ENCODE measurements around the gene TUBB4B.
A peak's percentile ranks its signal among the peaks of the same experiment; 100 is the strongest.

Gene TUBB4B

DNA sequence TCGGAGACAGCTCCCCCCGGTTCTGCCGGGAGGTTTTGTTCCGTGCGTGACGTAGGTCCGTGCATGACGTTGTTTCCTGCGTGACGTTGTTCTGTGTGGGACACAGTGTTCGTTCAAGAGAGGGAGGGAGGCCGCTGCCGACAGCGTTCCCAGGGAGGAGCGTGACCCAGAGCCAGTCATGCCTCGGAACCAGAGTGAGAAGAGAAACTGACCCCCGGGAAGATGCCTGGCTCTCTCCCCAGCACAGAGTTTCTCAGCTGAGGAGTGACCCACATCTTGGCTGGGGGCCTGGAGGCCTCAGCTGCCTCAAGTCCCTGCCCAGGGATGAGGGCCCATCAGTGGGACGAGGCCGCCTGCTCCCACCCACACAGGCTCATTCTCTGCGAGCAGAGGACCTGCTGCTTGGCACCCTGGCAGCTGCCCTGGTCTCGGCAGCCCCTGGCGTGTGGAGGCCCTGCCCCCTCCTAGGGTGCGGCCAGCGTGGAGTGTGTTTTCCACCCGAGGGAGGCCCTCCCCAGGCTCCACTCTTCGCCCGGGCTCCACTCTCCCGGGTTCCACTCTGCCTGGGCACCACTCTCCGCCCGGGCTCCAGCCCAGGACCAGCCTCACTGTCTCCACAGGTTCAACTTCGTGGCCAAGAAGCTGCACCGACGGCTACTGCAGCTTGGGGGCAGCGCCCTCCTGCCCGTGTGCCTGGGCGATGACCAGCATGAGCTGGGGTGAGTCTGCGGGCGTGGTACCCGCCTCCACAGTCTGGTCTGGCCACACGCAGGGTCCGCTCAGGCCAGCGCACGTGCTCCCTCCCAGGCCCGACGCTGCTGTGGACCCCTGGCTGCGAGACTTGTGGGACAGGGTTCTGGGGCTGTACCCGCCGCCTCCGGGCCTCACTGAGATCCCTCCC lies 27.7 kb upstream of the TUBB4B start:
- DNase-seq = no peak

DNA sequence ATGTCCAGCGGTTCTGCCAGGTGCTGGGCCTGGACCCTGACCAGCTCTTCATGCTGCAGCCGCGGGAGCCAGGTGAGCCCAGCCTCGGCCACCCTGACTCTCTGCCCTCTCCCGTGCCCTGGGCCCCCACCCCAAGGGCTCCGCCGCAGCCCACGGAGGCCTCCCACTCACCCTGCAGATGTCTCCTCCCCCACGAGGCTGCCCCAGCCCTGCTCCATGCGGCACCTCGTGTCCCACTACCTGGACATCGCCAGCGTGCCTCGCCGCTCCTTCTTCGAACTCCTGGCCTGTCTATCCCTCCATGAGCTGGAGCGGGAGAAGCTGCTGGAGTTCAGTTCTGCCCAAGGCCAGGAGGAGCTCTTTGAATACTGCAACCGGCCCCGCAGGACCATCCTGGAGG lies 26.5 kb upstream of the TUBB4B start:
- DNase-seq = no peak

DNA sequence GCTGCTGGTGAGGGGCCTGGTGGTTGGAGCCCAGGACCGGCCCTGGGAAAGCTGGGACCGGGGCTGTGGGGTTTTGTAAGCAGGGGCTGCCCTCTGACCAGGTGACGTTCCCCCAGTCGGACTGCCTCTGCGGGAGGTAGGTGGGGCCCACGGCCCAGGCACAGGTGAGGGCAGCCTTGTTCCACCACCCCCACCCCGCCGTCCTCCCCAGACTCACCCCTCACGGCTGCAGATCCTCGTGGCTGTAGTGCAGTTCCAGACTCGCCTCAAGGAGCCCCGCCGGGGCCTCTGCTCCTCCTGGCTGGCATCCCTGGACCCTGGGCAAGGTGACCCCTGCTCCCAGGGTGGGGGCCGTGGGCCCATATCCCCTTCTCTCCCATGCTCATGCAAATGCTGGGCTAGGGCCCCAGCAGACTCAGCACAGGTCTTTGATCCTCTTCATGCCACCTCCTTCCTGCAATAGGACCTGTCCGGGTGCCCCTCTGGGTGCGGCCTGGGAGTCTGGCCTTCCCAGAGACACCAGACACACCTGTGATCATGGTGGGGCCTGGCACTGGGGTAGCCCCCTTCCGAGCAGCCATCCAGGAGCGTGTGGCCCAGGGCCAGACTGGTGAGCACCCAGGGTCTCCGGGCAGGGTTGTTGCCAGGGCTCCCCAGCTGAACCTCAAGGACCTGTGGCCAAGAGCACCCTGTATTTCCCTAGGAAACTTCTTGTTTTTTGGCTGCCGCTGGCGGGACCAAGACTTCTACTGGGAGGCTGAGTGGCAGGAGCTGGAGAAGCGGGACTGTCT lies 25.7 kb upstream of the TUBB4B start:
- no peak for DNase-seq

DNA sequence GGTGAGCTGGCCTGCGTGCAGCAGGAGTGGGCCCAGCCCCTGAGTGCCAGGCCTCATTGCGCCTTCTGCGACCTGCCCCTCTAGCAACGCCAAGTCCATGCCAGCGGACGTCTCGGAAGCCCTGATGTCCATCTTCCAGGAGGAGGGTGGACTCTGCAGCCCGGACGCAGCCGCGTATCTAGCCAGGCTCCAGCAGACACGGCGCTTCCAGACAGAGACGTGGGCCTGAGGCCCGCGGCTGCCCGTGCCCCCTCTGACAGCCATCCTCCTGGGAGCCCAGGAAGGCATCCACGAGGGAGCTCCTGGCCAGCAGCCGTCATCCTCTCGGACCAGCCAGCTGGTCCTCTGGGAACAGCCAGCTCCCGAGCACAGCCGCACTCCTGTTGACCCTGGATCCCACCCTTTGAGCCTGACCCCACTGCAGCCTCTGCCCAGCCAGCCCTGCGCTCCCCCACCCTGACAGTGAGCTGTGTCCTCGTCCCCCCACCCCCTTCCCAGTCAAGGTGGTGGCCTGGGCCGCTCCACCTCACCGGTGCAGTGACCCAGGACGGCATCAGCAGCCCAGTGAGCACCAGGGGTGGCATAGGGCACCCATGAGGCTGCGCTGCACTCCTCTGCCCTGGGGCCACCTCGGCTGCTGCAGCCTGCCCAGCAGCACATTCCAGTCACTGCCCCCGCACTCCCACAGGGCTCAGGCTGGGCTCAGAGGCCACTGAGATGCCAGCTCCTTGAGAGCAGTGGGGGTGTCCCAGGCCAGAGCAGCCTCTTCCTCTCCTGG lies 24.7 kb upstream of the TUBB4B start:
- DNase-seq = no peak

DNA sequence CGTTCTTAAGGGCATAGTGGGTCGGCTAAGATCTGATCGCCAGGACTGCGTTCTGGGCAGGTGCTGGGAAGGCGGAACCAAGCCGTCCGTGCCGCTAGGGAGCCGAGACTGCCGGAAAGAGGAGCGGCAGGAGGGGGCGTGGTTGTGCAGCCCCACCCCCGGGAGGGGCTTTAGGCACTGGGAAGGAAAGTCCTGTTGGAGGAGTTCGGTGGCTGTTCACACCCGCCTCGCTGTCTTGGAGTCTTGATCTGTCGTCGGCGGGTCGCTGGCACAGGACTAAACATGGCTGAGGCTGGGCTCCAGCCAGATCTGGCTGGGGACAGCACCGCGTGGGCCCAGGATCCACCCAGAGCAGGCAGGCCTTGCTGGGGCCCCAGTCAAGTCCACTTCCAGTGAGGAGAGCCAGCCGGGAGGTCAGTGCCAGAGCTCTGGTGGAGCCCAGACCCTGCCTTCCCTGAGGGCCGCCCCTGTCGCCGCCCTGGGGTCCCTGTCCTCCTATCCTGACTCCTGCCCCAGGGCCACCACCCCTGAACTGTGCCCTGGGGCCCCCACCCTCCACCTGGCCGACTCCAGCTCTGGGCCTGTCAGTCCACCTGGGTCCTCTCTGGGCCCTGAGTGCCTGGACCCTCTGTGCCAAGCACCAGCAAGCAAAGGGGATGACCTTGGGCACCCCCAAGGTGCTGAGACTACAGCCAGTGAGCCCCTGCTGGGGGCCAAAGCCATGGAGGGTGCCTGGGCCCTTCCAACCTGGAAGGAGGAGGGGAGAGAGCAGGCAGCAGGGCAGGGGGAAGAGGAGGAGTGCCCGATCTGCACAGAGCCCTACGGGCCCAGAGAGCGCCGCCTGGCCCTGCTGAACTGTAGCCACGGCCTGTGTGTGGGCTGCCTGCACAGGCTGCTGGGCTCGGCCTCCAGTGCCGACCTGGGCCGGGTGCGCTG lies 23.5 kb upstream of the TUBB4B start:
- DNase-seq = peak; percentile 34

DNA sequence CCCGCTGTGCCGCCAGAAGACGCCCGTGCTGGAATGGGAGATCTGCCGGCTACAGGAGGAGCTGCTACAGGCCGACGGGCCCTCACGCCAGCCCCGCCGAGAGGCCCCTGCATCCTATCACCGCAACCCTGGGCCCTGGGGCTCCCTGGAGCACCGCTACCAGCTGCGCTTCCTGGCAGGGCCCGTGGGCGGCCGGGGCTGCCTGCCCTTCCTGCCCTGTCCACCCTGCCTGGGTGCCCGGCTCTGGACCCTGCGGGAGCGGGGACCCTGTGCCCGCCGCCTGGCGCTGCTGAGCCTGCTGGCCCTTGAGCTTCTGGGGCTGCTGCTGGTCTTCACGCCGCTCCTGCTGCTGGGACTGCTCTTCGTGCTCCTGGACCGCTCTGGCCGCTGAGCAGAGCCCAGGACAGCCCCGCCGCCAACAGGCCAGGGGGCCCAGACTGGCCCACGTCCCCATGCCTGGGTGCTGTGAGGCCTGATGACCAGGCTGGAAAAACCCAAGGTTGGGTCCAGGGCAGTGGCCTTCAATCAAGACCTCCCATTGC lies 22.8 kb upstream of the TUBB4B start:
- no peak for DNase-seq

DNA sequence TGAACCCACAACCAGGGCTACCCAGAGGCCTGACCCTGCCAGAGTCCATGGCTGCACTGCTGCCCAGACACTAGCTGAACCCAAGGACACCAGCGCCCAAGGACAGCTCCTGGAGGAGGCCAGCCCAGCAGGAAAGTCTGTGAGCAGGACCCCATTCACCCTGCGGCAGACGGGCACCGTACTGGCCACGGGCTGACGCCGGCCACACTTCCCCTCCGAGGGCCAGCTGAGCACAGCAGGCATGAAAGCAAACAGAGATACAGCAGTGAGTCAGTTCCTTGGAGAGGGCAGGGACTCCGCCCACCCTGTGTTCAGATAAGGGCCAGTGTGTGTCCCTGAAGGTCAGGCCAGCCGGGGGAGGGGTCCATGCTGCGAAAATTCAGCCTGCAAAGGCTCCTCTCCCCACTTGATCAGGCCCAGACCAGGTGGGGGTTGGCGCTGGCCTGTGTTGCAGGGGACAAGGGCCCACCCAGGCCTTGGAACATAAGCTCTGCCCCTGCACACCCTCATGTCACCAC lies 22.3 kb upstream of the TUBB4B start:
- DNase-seq = peak; percentile 83

DNA sequence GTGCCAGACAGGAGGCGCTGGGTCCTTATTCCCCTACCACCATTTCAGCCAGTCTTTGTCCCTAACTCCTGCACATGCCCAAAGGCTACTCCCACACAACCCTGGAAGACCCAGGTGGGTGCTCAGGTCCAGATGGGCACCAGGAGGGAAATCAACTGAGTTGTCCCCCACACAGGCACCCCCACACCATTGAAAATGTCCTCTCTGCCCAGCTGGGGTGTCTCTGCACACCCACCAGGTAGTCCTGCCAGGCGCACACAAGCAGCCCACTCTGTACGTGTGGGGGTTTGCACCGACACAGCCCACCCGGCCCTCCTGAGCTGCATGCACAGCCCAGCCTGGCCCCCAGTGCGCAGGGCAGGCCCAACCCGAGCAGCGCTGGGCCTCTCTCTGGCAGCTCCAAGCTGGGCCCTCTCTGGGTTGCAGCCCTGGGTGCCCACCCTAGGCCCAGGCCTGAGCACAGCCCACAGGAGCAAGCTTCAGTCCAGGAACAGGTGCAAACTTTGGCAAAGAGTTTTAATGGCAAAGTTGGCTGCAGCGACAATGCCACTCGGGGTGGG lies 21.2 kb upstream of the TUBB4B start:
- DNase-seq = no peak

DNA sequence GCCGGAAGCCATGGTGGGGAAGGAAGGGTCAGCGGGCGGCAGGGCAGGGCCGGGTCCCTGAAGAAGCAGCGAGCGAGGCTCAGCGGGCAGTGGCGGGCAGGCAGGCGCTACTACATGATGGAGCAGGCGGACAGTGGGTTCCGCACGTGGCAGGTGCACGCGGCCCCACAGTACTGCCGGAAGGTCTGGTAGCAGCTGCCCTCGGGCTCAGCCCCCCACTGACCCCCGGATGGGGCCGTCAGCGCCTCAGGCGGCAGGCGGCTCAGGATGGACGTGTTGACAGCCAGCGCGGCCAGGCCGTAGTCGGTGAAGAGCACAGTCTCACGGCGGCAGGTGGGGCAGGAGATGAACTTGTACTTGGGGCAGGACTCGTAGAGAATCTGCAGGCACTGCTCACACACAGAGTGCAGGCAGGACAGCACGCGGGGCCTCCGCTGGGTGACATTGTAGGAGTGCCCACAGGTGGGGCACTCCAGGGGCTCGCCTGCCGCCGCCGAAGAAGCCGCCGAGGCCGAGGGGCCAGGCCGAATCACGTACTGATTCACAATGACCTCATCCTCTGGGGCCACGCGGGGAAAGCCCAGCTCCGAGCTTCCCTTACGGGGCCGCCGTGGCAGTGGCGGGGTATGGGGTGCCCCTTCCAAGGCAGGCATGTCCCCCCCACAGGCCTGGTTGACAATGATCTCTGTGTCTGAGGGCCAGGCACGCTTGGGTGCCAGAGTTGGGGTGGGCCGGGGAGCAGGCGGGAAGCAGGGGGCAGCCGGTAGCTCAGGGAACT lies 20.6 kb upstream of the TUBB4B start:
- no peak for DNase-seq

DNA sequence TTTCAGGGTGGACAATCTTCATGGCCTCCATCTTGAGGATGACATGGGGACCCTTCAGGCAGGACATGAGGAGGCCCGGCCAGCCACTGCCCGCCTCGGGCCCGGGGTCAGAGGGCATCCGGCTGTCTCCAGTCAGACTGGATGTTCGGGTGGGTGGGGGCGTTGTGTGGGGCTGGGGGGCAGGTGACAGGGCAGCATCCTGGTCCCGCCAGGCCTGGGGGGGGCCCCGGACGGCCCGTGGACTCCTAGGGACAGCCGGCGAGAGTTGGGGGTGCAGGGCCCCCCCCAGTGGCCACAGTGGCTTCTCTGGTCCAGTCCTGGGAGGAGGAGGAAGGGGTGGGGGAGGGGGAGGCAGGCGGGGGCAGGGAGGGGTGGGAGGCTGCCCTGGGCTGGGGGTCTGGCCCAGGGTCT lies 20.0 kb upstream of the TUBB4B start:
- no peak for DNase-seq

DNA sequence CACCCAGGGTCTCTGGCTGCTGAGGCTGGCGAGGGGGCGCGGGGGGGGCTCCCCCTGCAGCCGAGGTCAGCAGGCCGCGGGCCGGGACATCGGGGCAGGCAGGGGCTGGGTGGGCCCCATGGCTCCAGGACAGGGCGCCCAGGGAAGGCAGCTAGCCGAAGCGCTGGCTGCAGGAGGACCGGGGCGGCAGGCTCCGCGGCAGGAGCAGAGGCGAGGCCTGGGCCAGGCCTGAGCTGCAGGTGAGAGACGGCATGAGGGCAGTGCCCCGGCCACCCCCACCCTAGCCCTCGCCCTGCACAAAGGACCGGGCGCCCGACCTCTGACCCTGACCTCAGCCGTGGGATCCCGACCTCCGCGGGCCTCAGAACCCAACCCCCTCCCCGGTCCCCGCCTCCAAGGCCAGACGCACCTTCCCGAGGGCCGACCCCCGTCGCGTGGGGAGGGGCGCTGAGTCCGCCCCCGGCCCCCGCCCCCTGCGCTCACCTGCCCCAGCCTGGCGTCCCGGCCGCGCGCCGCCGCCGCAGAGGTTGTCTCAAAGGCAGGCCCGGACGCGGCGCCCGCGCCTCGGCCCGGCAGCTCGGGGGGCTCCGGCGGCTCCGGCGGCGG lies 19.5 kb upstream of the TUBB4B start:
- DNase-seq = no peak

DNA sequence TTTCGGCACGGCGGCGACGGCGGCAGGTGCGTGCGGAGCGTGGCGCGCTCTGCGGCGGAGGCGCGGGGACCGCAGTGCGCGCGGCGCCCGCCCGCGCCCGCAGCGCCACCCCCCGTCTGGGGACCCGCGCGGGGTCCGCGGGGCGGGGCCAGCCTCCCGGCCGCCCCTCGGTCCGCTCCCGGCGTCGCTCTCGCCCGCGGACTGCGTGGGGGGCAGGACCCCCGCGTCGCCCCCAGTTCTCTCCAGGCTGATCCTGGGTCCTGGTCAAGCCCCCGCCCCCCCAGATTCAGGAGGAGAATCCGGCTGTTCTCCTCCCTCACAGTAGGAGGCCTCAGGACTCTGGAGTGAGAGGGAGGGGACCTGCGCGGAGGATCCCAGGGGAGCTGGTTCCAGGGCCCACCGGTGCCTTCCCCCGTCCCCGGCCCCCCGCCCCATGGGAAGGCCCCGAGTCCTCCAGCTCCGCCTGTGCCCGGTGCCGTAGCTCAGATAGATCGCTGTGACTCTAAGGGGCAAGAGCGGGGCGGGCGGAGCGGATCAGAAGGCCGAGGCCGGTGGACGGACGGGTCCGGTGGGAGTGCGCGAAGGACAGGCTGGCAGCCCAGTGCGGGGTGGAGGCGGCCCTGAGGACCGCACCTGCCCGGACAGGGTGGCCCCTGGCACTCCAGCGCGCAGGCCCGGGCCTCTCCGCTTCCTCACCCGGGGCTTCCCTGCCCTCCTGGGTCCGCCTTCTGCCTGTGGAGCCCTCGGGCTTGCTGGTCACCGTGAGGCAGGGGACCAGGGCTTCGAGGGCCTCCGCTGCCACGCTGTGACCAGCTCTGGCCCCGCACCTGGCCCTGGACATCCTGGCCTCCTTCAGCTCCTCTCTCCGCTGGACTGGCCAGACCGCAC lies 18.7 kb upstream of the TUBB4B start, which contains the start of gene RNF208:
Gene RNF208, minus strand, starts transcription at position 51 of the 888 bp plus-strand sequence. CDS start 1,028 bp downstream, outside the sequence.
- DNase-seq = no peak

DNA sequence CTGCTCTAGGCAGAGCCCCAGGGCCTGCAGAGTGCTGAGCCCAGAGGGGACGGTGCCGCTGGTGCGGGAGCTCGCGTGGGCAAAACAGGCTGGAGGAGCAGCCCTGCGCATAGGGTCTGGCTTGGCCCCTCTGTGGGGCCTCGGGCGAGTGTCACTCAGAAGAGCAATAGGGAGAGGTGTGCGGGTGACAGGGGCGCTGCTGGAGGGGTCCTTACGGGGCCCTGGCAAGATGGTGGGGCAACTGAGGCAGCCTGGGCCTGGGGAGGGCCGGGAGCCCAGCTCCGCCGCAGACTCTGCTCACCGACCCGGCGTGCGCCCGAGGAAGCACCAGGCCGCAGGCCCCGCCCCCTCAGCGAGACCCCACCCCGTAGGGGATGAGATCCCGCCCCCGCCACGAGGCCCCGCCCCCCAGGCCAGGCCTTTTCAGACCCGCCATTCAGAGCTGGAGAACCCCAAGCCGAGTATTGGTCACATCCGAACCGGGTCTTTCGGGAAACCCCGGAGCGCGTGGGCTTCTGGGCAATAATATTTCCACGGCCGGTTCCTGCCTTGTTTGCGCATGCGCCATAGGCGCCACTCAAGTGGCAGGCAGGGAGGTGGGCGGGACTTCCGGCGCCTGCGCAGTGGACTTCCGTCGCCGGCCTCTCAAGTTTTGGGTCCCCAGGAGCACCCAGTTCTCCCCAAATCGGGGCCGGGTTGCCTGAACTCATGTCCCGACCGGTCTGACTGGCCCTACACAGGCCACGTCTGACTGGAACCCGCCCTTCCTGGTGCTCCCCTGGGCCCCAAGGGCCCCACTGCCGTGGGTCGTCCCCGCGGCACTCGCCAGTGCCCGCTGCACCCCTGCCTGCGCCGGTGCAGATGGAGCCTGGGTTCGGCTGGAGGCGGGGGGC lies 17.8 kb upstream of the TUBB4B start:
- peak; percentile 99 for DNase-seq

DNA sequence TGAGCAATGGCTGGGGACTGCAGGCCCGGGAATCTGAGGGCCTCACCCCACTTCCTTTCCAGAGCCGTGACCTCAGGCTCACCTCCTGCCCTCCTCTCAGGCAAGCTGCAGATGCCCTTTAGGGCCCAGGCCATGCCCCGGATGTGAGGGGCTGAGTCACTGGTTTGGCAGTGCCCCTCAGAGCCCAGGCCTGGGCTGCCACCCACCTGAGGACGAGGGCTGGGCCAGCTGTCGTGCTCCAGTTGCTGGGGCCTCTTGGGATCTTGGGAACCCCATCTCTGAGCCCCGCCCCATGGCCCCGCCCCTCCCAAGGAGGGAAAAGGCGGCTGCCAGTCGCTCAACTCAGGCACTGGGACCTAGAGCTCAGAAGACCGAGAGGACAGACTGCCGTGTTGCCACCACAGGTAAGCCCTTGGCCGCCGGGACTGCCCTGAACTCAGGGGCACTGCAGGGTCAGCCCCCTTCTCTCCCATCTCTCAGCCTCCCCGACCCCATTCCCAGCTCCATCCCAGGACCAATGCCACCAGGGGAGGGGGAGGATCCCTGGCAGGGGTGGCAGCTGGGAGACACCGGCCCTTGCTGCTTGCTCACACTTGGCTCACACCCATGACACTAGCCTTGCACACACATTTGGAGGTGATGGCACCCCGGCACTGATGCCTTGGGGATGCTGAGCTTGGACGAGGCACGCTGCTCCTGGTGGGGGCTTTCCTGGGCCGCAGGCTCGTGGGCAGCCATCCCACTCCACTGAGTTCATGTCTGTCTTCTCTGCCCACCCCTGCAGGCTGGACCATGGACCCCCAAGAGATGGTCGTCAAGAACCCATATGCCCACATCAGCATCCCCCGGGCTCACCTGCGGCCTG lies 16.0 kb upstream of the TUBB4B start, which contains the start of gene CYSRT1:
Gene CYSRT1, plus strand, starts transcription at position 345 of the 865 bp plus-strand sequence. Its CDS starts 448 bp downstream, at position 793.
- no peak for DNase-seq

DNA sequence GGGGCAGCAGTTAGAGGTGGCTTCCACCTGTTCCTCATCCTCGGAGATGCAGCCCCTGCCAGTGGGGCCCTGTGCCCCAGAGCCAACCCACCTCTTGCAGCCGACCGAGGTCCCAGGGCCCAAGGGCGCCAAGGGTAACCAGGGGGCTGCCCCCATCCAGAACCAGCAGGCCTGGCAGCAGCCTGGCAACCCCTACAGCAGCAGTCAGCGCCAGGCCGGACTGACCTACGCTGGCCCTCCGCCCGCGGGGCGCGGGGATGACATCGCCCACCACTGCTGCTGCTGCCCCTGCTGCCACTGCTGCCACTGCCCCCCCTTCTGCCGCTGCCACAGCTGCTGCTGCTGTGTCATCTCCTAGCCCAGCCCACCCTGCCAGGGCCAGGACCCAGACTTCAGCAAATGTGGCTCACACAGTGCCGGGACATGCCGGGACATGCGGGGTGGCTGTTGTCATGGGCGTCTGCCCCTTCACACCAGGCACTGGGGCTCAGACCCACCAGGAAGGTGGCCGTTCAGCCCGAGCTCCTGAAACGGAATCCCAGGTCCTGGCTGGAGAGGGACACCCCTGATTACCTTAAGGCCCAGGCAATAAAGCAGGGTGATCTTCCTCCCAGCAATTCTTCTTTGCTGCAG lies 15.3 kb upstream of the TUBB4B start:
- no peak for DNase-seq
